Left hindlimb (tissue), 1 donor: ENCODE results near the gene SLC30A4.

Experiments used
- DNase-seq: peaks from one replicate; pipeline ENCODE4 v3.0.0-alpha.2; 2018

The SLC30A4 gene

GRCh38 chr15:45499426-45499825 lies 23.1 kb downstream of the SLC30A4 start:
- no peak for DNase-seq

- no peak for DNase-seq
Observed at GRCh38 chr15:45498701-45499100, 23.9 kb downstream of the SLC30A4 start.

GRCh38 chr15:45497261-45497660 lies 25.3 kb downstream of the SLC30A4 start:
- no peak for DNase-seq

GRCh38 chr15:45496658-45497057 lies 25.9 kb downstream of the SLC30A4 start:
- no peak for DNase-seq

GRCh38 chr15:45495588-45495987 lies 27.0 kb downstream of the SLC30A4 start:
- DNase-seq = no peak

- DNase-seq = no peak
Observed at GRCh38 chr15:45489690-45490238, 32.8 kb downstream of the SLC30A4 start.

- DNase-seq = no peak
Observed at GRCh38 chr15:45486317-45486716, 36.2 kb downstream of the SLC30A4 start.

GRCh38 chr15:45481135-45481534 lies 41.4 kb downstream of the SLC30A4 start:
- DNase-seq = no peak

GRCh38 chr15:45476410-45476809 lies 46.1 kb downstream of the SLC30A4 start:
- no peak for DNase-seq

- no peak for DNase-seq
Observed at GRCh38 chr15:45474799-45475198, 47.8 kb downstream of the SLC30A4 start.

GRCh38 chr15:45473068-45473467 lies 49.5 kb downstream of the SLC30A4 start:
- no peak for DNase-seq

- no peak for DNase-seq
Observed at GRCh38 chr15:45471151-45471550, 51.4 kb downstream of the SLC30A4 start.

- no peak for DNase-seq
Observed at GRCh38 chr15:45469441-45469840, 53.1 kb downstream of the SLC30A4 start.

GRCh38 chr15:45469027-45469426 lies 53.5 kb downstream of the SLC30A4 start:
- DNase-seq = no peak

GRCh38 chr15:45468294-45468693 lies 54.3 kb downstream of the SLC30A4 start:
- no peak for DNase-seq

- DNase-seq = peak; percentile 57
Observed at GRCh38 chr15:45458746-45459403, 63.7 kb downstream of the SLC30A4 start.

GRCh38 chr15:45457641-45458539 lies 64.7 kb downstream of the SLC30A4 start:
- DNase-seq = peak; percentile 63

- no peak for DNase-seq
Observed at GRCh38 chr15:45457220-45457619, 65.3 kb downstream of the SLC30A4 start.

- peak; percentile 56 for DNase-seq
Observed at GRCh38 chr15:45456212-45457106, 66.1 kb downstream of the SLC30A4 start.

GRCh38 chr15:45454814-45455213 lies 67.7 kb downstream of the SLC30A4 start:
- peak; percentile 54 for DNase-seq

GRCh38 chr15:45451265-45451664 lies 71.3 kb downstream of the SLC30A4 start:
- DNase-seq = no peak

GRCh38 chr15:45449916-45450867 lies 72.4 kb downstream of the SLC30A4 start:
- DNase-seq = no peak
